Measurements from ENCODE around the gene SLC2A9.

- TF ChIP-seq EZH2 (optimal IDR thresholded peaks at IDR 0.05; ENCODE audit: low read depth, low read length), result no peak
- TF ChIP-seq, protein P1, sequence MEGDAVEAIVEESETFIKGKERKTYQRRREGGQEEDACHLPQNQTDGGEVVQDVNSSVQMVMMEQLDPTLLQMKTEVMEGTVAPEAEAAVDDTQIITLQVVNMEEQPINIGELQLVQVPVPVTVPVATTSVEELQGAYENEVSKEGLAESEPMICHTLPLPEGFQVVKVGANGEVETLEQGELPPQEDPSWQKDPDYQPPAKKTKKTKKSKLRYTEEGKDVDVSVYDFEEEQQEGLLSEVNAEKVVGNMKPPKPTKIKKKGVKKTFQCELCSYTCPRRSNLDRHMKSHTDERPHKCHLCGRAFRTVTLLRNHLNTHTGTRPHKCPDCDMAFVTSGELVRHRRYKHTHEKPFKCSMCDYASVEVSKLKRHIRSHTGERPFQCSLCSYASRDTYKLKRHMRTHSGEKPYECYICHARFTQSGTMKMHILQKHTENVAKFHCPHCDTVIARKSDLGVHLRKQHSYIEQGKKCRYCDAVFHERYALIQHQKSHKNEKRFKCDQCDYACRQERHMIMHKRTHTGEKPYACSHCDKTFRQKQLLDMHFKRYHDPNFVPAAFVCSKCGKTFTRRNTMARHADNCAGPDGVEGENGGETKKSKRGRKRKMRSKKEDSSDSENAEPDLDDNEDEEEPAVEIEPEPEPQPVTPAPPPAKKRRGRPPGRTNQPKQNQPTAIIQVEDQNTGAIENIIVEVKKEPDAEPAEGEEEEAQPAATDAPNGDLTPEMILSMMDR (IDR thresholded peaks at IDR 0.05; ENCODE audit: low read length), result no peak
- no peak for TF ChIP-seq EZH2phosphoT487 (IDR thresholded peaks at IDR 0.05; ENCODE audit: low read length)
Observed at GRCh38 chr4:10030972-10031667, 9.8 kb upstream of the SLC2A9 start.
